SK-N-SH (cell line): ENCODE results near the gene PYGB. TPM values are rescaled to one million over a fixed set of nuclear protein-coding genes. Genes with fewer than 3 reads are reported as not detected.

ENCODE experiments used
- CTCF ChIA-PET: fragments of 300-600, 350-600 bp; formaldehyde crosslinking; extraction: SDS; loops from one replicate; lab custom pipeline; 2021; lab: Yijun Ruan, JAX
- POLR2A ChIA-PET: fragments of 350-600 bp; sonication (Branson Sonifier 250); formaldehyde crosslinking; extraction: SDS; loops from one replicate; lab custom pipeline; 2020; ENCODE audit warnings: antibody characterized with exemption, inconsistent platforms; lab: Yijun Ruan, JAX
- DNase-seq: peaks from one replicate; pipeline ENCODE4 v3.0.0; 2012
- H2AFZ ChIP-seq: fragments of 200-600 bp; sonication (generic); 2 replicates; pipeline ENCODE4 v1.8.1; 2016; ENCODE audit warnings: antibody characterized with exemption, mild to moderate bottlenecking, low read depth
- H3F3A ChIP-seq: fragments of 200-600 bp; sonication (generic); replicated peaks from 2 replicates; pipeline ENCODE3; 2016; ENCODE audit warnings: antibody characterized with exemption, mild to moderate bottlenecking; ENCODE audit not compliant: insufficient read depth
- H3K27ac ChIP-seq, 2 experiments: fragments of 200-500 bp in 1 of 2; fragments of 200-600 bp in 1 of 2; sonication (Bioruptor generic) in 1 of 2; sonication (generic), shearing (Covaris generic) in 1 of 2; 2 replicates each; pipeline versions ENCODE4 v1.5.1 to v1.6.1; 2014 to 2016; ENCODE audit warnings: low read depth in 2 of 2, inconsistent platforms in 1 of 2, low read length in 1 of 2, mild to moderate bottlenecking in 1 of 2, mixed read lengths in 1 of 2
- H3K27me3 ChIP-seq: fragments of 200-600 bp; sonication (generic), shearing (Covaris generic); 2 replicates; pipeline ENCODE4 v1.6.1; 2016; ENCODE audit warnings: mixed run types; ENCODE audit not compliant: insufficient read depth
- H3K36me3 ChIP-seq, 2 experiments: fragments of 200-500 bp in 1 of 2; fragments of 200-600 bp in 1 of 2; sonication (Bioruptor generic) in 1 of 2; sonication (generic) in 1 of 2; replicated peaks in 1 of 2; 2 replicates each; pipeline versions ENCODE3 to v1.5.1; 2014 to 2016; ENCODE audit warnings: low read length in 1 of 2, mild to moderate bottlenecking in 1 of 2; ENCODE audit not compliant: insufficient read depth in 2 of 2, control insufficient read depth in 1 of 2
- H3K4me1 ChIP-seq, 2 experiments: fragments of 200-500 bp in 1 of 2; fragments of 200-600 bp in 1 of 2; sonication (Bioruptor generic) in 1 of 2; sonication (generic), shearing (Covaris generic) in 1 of 2; 2 replicates each; pipeline versions ENCODE4 v1.5.1 to v1.6.1; 2014 to 2016; ENCODE audit warnings: low read depth in 1 of 2, low read length in 1 of 2, mixed run types in 1 of 2; ENCODE audit not compliant: insufficient read depth in 2 of 2, control insufficient read depth in 1 of 2
- H3K4me2 ChIP-seq: fragments of 200-600 bp; sonication (generic), shearing (Covaris generic); 2 replicates; pipeline ENCODE4 v1.6.1; 2017; ENCODE audit warnings: mixed run types
- H3K4me3 ChIP-seq, 2 experiments: fragments of 200-500 bp in 1 of 2; fragments of 200-600 bp in 1 of 2; sonication (Bioruptor generic) in 1 of 2; sonication (generic), shearing (Covaris generic) in 1 of 2; 2 replicates each; pipeline versions ENCODE4 v1.5.1 to v1.8.1; 2014 to 2016; ENCODE audit warnings: low read depth in 2 of 2, inconsistent platforms in 1 of 2, low read length in 1 of 2, mild to moderate bottlenecking in 1 of 2, mixed read lengths in 1 of 2, moderate library complexity in 1 of 2
- H3K79me2 ChIP-seq: fragments of 200-600 bp; sonication (generic); 2 replicates; pipeline ENCODE4 v1.8.1; 2017; ENCODE audit warnings: mild to moderate bottlenecking; ENCODE audit not compliant: insufficient read depth
- H3K9ac ChIP-seq: fragments of 200-600 bp; sonication (generic); 2 replicates; pipeline ENCODE4 v1.6.1; 2017; ENCODE audit warnings: mixed run types
- H3K9me2 ChIP-seq: fragments of 200-600 bp; sonication (generic); 2 replicates; pipeline ENCODE4 v1.6.1; 2017; ENCODE audit warnings: mixed run types
- H3K9me3 ChIP-seq: fragments of 200-600 bp; sonication (generic); 2 replicates; pipeline ENCODE4 v1.6.1; 2017; ENCODE audit warnings: mixed run types, mild to moderate bottlenecking, moderate library complexity
- H4K20me1 ChIP-seq: fragments of 200-600 bp; sonication (generic); 2 replicates; pipeline ENCODE4 v1.6.1; 2017; ENCODE audit warnings: mild to moderate bottlenecking, mixed run types; ENCODE audit not compliant: insufficient read depth
- CHD2 ChIP-seq: fragments of 150-350 bp; IDR thresholded peaks from 2 replicates; pipeline ENCODE4 v1.6.1; 2018; ENCODE audit warnings: low read length; ENCODE audit not compliant: partially characterized antibody
- EP300 ChIP-seq, 2 experiments: IDR thresholded peaks; 2 replicates each; pipeline versions ENCODE4 v1.4.0 to v1.6.1; 2012; ENCODE audit warnings: borderline replicate concordance in 1 of 2, low read depth in 1 of 2, low read length in 1 of 2
- FOXJ3 ChIP-seq: sonication (generic); formaldehyde crosslinking; IDR thresholded peaks from 2 replicates; pipeline ENCODE4 v1.5.1; 2020; ENCODE audit warnings: mild to moderate bottlenecking, missing genetic modification reagents
- FOXM1 ChIP-seq: IDR thresholded peaks from 2 replicates; pipeline ENCODE4 v1.4.0; 2012; ENCODE audit warnings: low read depth, mild to moderate bottlenecking
- GABPA ChIP-seq: IDR thresholded peaks from 2 replicates; pipeline ENCODE4 v1.4.0; 2012; ENCODE audit warnings: low read depth, mild to moderate bottlenecking
- GATA2 ChIP-seq: sonication (generic); formaldehyde crosslinking; IDR thresholded peaks from 2 replicates; pipeline ENCODE4 v1.5.0; 2020; ENCODE audit warnings: mild to moderate bottlenecking, missing genetic modification reagents
- MEF2A ChIP-seq: IDR thresholded peaks from 2 replicates; pipeline ENCODE4 v1.4.0; 2012; ENCODE audit warnings: low read depth, borderline replicate concordance
- NFIC ChIP-seq: IDR thresholded peaks from 2 replicates; pipeline ENCODE4 v1.4.0; 2012; ENCODE audit warnings: borderline replicate concordance
- NRF1 ChIP-seq: IDR thresholded peaks from 2 replicates; pipeline ENCODE4 v1.6.1; 2012; ENCODE audit warnings: low read depth, mild to moderate bottlenecking, low read length
- PBX3 ChIP-seq: IDR thresholded peaks from 2 replicates; pipeline ENCODE4; 2012
- POLR2AphosphoS5 ChIP-seq: IDR thresholded peaks from 2 replicates; pipeline ENCODE4 v1.6.1; 2012; ENCODE audit warnings: low read depth, low read length
- RCOR1 ChIP-seq: fragments of 150-350 bp; IDR thresholded peaks from 2 replicates; pipeline ENCODE4 v1.6.1; 2017; ENCODE audit warnings: antibody characterized with exemption, low read length
- RXRA ChIP-seq: IDR thresholded peaks from 2 replicates; pipeline ENCODE4 v1.4.0; 2012; ENCODE audit warnings: low read depth, mild to moderate bottlenecking, borderline replicate concordance
- TAF1 ChIP-seq: IDR thresholded peaks from 2 replicates; pipeline ENCODE4 v1.6.1; 2012; ENCODE audit warnings: low read depth, mild to moderate bottlenecking, low read length, moderate library complexity, borderline replicate concordance
- TCF12 ChIP-seq: IDR thresholded peaks from 2 replicates; pipeline ENCODE4 v1.4.0; 2012
- TEAD4 ChIP-seq: IDR thresholded peaks from 2 replicates; pipeline ENCODE4 v1.4.0; 2012; ENCODE audit warnings: mild to moderate bottlenecking, borderline replicate concordance; ENCODE audit not compliant: insufficient read depth
- USF1 ChIP-seq: IDR thresholded peaks from 2 replicates; pipeline ENCODE4 v1.4.0; 2012; ENCODE audit warnings: low read depth, borderline replicate concordance
- USF2 ChIP-seq: fragments of 150-350 bp; IDR thresholded peaks from 2 replicates; pipeline ENCODE4 v1.6.1; 2017; ENCODE audit warnings: antibody characterized with exemption, low read length, low read depth, borderline replicate concordance
- YY1 ChIP-seq: IDR thresholded peaks from 2 replicates; pipeline ENCODE4 v1.4.0; 2012; ENCODE audit warnings: low read depth, mild to moderate bottlenecking
- WGBS: methylation state at CpG from one replicate; pipeline ENCODE4 v1.1.6; 2017; ENCODE audit warnings: low lambda C conversion rate; 5-methylcytosine and 5-hydroxymethylcytosine counted together
- polyA plus RNA-seq, 3 experiments: library from polyadenylated mRNA; depleted of rRNA; stranded (reverse); fragments of >200 nt; gene quantifications; 2 replicates each; pipeline ENCODE4 v1.2.3, GENCODE V29; 2012
- TF ChIP-seq, protein P1 (sequence below): IDR thresholded peaks from 2 replicates; pipeline ENCODE4 v1.4.0; 2012; ENCODE audit warnings: low read depth, borderline replicate concordance

PYGB gene
- polyA plus RNA-seq, 1 of the 3 experiments (the other 2 are of a cell fraction) = 35.8 TPM

- no peak for TF ChIP-seq NFIC
- no peak for TF ChIP-seq GATA2 (CRISPR knock-in tag)
- TF ChIP-seq NRF1 = no peak
- no peak for TF ChIP-seq PBX3
- no peak for TF ChIP-seq RCOR1
- TF ChIP-seq, protein P1, sequence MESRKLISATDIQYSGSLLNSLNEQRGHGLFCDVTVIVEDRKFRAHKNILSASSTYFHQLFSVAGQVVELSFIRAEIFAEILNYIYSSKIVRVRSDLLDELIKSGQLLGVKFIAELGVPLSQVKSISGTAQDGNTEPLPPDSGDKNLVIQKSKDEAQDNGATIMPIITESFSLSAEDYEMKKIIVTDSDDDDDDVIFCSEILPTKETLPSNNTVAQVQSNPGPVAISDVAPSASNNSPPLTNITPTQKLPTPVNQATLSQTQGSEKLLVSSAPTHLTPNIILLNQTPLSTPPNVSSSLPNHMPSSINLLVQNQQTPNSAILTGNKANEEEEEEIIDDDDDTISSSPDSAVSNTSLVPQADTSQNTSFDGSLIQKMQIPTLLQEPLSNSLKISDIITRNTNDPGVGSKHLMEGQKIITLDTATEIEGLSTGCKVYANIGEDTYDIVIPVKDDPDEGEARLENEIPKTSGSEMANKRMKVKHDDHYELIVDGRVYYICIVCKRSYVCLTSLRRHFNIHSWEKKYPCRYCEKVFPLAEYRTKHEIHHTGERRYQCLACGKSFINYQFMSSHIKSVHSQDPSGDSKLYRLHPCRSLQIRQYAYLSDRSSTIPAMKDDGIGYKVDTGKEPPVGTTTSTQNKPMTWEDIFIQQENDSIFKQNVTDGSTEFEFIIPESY = no peak
- no peak for TF ChIP-seq TAF1
- no peak for TF ChIP-seq YY1
- TF ChIP-seq RXRA = no peak
- TF ChIP-seq, all 33 proteins: peak for 0
- no peaks in the 10 kb centered on the region for H3K27me3 ChIP-seq
- no peak overlapping the region for H2AFZ ChIP-seq
- no peak overlapping the region for H3K4me3 ChIP-seq
- ChIA-PET CTCF (interaction anchor here (8.2 kb wide), 1 partner anchor 12 kb away, joined by 46 read pairs; no protein-coding TSS in a partner anchor), POLR2A (no interaction called here)
- H3K9ac ChIP-seq = no peak overlapping the region
- 97% methylated on average over 10 of the region's 11 CpGs for WGBS
- no peaks in the 10 kb centered on the region for H3F3A ChIP-seq
- peaks cover 8 to 67% of the 10 kb centered on the region in 2 experiments for H3K36me3 ChIP-seq
- H3K9me3 ChIP-seq = no peaks in the 10 kb centered on the region
- no peaks in the 10 kb centered on the region for H4K20me1 ChIP-seq
- H3K9me2 ChIP-seq = no peaks in the 10 kb centered on the region
- no peaks in the 10 kb centered on the region for H3K79me2 ChIP-seq
- no peak overlapping the region for H3K27ac ChIP-seq
- no peak for DNase-seq
- H3K4me2 ChIP-seq = no peak overlapping the region
- H3K4me1 ChIP-seq = peaks cover 0 to 16% of the 10 kb centered on the region in 2 experiments; a peak in 1 of 4 replicates
These were observed 34.9 kb downstream of the PYGB start for GRCh38 chr20:25282796-25283195.

DNA sequence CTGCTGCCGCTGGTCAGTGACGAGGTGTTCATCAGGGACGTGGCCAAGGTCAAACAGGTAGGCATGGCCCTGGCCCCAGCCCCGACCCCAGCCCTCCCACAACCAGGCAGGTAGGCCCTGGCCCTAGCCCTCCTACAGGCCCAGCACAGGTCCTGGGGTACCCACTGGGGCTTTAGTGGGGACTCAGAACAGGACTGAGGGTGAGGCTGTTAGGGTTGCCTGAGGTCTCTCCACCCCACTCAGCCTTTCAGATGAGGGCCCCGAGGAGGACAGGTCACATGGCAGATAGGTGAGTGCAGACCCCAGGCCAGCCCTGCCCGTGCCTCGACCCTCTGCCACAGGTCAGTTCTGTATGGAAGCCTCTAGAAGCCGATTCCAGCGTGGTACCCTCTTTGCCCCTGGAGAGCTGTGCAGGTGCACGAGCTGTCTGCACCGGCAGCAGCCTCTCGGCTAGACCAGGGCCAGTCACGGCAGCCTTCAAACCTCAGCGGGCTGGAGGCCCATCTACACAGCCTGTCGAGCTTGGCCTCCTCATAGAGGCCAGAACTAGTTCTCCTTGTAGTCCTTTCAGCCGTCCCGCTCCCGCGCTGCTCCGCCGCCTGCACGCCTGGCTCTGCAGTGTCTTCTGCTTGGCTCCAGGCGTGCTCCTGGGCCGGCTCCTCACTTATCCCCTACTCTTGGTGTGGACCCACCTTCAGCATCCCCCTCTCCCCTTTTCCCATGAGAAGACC is 35.5 kb downstream of the PYGB start:
- H3K27me3 ChIP-seq = no peaks in the 10 kb centered on the region
- H3K4me3 ChIP-seq = no peak overlapping the region
- WGBS = 99% methylated on average over 7 of the region's 24 CpGs
- H3K36me3 ChIP-seq = peaks cover 7 to 67% of the 10 kb centered on the region in 2 experiments
- no peak overlapping the region for H3K4me2 ChIP-seq
- POLR2A ChIA-PET = no interaction called here
- H3K4me1 ChIP-seq = peaks cover 0 to 16% of the 10 kb centered on the region in 2 experiments; a peak in 1 of 4 replicates
- H3K79me2 ChIP-seq = no peaks in the 10 kb centered on the region
- no peak overlapping the region for H3K9ac ChIP-seq
- no peaks in the 10 kb centered on the region for H3K9me2 ChIP-seq
- TF ChIP-seq GABPA (no peak), FOXJ3 (CRISPR knock-in tag) (no peak), TEAD4 (no peak), NRF1 (no peak), PBX3 (no peak), USF2 (no peak), EP300 (IDR thresholded peaks at IDR 0.05; ENCODE audit: borderline replicate concordance in 1 of 2, low read depth in 1 of 2, low read length in 1 of 2) (no peak), TCF12 (no peak), NFIC (no peak), USF1 (no peak), MEF2A (no peak), FOXM1 (no peak), CHD2 (no peak), POLR2AphosphoS5 (no peak)
- TF ChIP-seq, all 33 proteins: peak for 0
- H3K27ac ChIP-seq = no peak overlapping the region
- H4K20me1 ChIP-seq = no peaks in the 10 kb centered on the region
- DNase-seq = no peak
- no peak overlapping the region for H2AFZ ChIP-seq
- no peaks in the 10 kb centered on the region for H3F3A ChIP-seq
- no peaks in the 10 kb centered on the region for H3K9me3 ChIP-seq
- CTCF ChIA-PET = interaction anchor here (8.2 kb wide), 1 partner anchor 11 kb away, joined by 46 read pairs; no protein-coding TSS in a partner anchor
